ENCODE data around the gene MEIOC. TPM values are rescaled to one million over a fixed set of nuclear protein-coding genes. Genes with fewer than 3 reads are reported as not detected.
"Not testable (repeated sequence)": the region's sequence is repeated elsewhere in the genome, so short reads cannot be mapped to it uniquely, and the experiment has no call there.

MEIOC gene
- total RNA-seq, 1 donor from 2014 or later = 0.42 TPM

DNA sequence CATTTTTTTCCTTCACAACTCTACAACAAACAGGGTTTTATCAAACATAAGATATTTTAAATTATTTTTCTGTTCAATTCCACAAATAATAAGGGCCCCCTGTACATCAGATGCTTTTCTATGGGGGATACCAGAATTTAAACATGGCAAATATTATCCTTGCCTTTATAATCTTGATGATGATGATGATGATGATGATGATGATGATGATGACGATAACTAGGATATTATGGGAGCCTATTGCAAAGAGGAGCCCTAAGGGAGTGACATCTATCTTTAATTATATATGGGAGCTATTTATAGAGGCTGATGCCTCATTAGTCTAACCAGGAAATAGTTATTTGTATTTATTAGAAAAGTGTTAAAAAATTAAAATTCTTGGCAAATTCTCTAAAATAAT, 6.8 kb downstream of the MEIOC start:
- no peak overlapping the region for H3K4me3 Mint-ChIP-seq
- H3K27me3 Mint-ChIP-seq = peaks cover 26% of the 10 kb centered on the region
- intact Hi-C loops (cut with micrococcal nuclease) = no loop called here
- H3K9me3 Mint-ChIP-seq = no peaks in the 10 kb centered on the region
- no peaks in the 10 kb centered on the region for H3K4me1 Mint-ChIP-seq
- no peak for DNase-seq
- no peaks in the 10 kb centered on the region for H3K36me3 Mint-ChIP-seq (ENCODE audit: low read depth)
- no peak overlapping the region for H3K27ac Mint-ChIP-seq

DNA sequence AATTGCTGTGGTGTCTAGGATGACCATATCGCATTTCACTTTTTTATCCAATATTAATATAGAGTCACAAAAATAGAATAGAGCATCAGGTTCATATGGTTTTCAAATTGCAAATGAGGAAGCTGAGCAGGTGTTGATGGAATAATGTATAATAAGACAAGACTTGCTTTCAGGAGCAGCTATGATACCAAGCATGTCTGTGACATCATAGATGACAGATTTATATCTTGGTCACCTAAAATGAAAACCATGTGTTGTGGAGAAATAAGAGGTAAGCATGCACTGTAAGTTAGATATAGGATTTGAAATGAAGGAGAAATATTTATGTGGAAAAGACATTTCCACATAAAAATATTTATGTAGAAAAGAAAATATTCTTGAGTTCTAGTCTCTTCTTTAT, 8.6 kb downstream of the MEIOC start:
- H3K27me3 Mint-ChIP-seq = peaks cover 26% of the 10 kb centered on the region
- no peaks in the 10 kb centered on the region for H3K36me3 Mint-ChIP-seq (ENCODE audit: low read depth)
- H3K4me1 Mint-ChIP-seq = no peaks in the 10 kb centered on the region
- no peak for DNase-seq
- H3K4me3 Mint-ChIP-seq = no peak overlapping the region
- intact Hi-C loops (cut with micrococcal nuclease) = no loop called here
- H3K9me3 Mint-ChIP-seq = no peaks in the 10 kb centered on the region
- H3K27ac Mint-ChIP-seq = no peak overlapping the region

DNA sequence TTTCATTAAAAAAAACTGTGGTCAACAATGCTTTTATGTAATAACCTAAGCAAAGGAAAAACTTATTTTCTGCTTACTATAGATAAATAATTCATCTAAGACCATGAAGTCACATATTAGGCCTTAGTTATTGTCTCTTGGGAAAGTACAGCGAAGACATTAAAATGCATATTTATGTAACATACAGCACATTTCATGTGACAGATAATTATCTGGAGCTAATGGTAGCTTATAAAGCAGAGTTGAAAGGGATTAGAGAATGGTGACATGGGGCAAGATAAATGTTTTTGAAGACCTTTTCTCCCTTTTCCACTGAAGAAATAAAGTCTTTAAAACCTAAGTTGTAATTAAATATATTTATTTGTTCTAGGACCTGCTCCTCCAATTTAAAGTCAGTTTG, 9.7 kb downstream of the MEIOC start:
- Mint-ChIP-seq H3K4me3 (no peak overlapping the region), H3K4me1 (no peaks in the 10 kb centered on the region), H3K9me3 (no peaks in the 10 kb centered on the region), H3K36me3 (ENCODE audit: low read depth) (no peaks in the 10 kb centered on the region), H3K27me3 (peaks cover 26% of the 10 kb centered on the region), H3K27ac (no peak overlapping the region)
- no peak for DNase-seq
- intact Hi-C loops (cut with micrococcal nuclease) = no loop called here

DNA sequence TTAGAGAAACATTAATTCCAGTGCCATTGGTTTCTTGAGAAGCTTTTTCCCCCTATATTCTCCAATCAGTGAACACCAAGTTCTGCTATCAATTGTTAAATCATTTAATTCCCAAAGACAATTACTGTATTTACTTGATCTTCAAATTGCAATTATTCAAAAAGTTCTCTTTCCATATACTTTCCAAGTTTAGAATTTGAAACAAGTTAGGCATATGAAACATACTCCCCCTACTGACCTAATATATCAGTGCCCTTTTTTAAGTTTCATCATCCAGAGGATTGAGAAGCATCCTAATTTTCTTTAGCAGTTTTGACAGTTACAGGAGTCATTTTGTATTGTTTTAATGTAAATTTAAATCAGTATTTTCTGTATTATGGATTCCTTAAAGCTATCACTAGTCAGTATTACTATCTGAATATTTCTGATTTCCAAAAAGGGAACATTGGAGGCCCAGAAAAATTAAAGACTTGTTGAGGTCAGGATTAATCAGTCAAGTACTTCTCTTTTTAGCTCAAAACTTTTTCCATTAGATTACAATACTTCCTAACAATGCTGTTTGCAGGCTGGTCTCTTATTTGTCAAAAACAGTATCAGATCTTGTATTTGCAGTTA, 16.3 kb downstream of the MEIOC start:
- Mint-ChIP-seq H3K4me3 (no peak overlapping the region), H3K36me3 (ENCODE audit: low read depth) (no peaks in the 10 kb centered on the region), H3K27me3 (peaks cover under 1% of the 10 kb centered on the region), H3K9me3 (no peaks in the 10 kb centered on the region), H3K27ac (no peak overlapping the region), H3K4me1 (no peaks in the 10 kb centered on the region)
- no peak for DNase-seq
- intact Hi-C loops (cut with micrococcal nuclease) = loop anchor here (5.0 kb wide), 1 partner anchor 140 kb away; no protein-coding TSS in a partner anchor

- peak; percentile 24 for DNase-seq
- no peak overlapping the region for H3K4me3 Mint-ChIP-seq
- H3K36me3 Mint-ChIP-seq (ENCODE audit: low read depth) = peaks cover 9% of the 10 kb centered on the region
- no peaks in the 10 kb centered on the region for H3K27me3 Mint-ChIP-seq
- H3K4me1 Mint-ChIP-seq = no peaks in the 10 kb centered on the region
- intact Hi-C loops (cut with micrococcal nuclease) = loop anchor here (5.0 kb wide), 1 partner anchor 142 kb away; no protein-coding TSS in a partner anchor
- no peaks in the 10 kb centered on the region for H3K9me3 Mint-ChIP-seq
- H3K27ac Mint-ChIP-seq = no peak overlapping the region
Measured at GRCh38 chr17:44673893-44674292, 17.6 kb downstream of the MEIOC start.

- Mint-ChIP-seq H3K27ac (no peak overlapping the region), H3K9me3 (no peaks in the 10 kb centered on the region), H3K4me3 (no peak overlapping the region), H3K36me3 (ENCODE audit: low read depth) (peaks cover 24% of the 10 kb centered on the region), H3K4me1 (no peaks in the 10 kb centered on the region), H3K27me3 (no peaks in the 10 kb centered on the region)
- intact Hi-C loops (cut with micrococcal nuclease) = no loop called here
- no peak for DNase-seq
Measured at GRCh38 chr17:44677136-44677535, 20.9 kb downstream of the MEIOC start.

DNA sequence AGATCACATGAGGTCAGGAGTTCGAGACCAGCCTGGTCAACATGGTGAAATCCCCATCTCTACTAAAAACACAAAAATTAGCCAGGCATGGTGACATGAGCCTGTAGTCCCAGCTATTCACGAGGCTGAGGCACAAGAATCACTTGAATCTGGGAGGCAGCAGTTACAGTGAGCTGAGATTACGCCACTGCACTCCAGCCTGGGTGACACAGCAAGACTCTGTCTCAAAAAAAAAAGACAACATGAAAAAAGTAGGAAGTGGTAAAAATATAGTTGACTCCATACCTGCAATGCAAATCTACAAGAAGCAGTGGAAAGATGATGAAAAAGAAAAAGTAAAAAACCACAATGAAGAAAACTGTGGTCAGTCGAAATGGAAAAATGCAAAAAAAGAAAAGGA, 27.0 kb downstream of the MEIOC start:
- H3K4me3 Mint-ChIP-seq; H3K9me3 Mint-ChIP-seq; H3K27me3 Mint-ChIP-seq; intact Hi-C loops (cut with micrococcal nuclease): not testable (repeated sequence)
- Mint-ChIP-seq H3K36me3 (ENCODE audit: low read depth) (peaks cover 44% of the 10 kb centered on the region), H3K27ac (peak overlapping the region; percentile 5), H3K4me1 (peaks cover 19% of the 10 kb centered on the region)
- peak; percentile 26 for DNase-seq

GRCh38 chr17:44687756-44688155, 31.5 kb downstream of the MEIOC start:
- no peak overlapping the region for H3K27ac Mint-ChIP-seq
- no peaks in the 10 kb centered on the region for H3K9me3 Mint-ChIP-seq
- peaks cover 30% of the 10 kb centered on the region for H3K36me3 Mint-ChIP-seq (ENCODE audit: low read depth)
- intact Hi-C loops (cut with micrococcal nuclease) = no loop called here
- peaks cover 40% of the 10 kb centered on the region for H3K4me1 Mint-ChIP-seq
- no peak for DNase-seq
- peaks cover 2% of the 10 kb centered on the region for H3K27me3 Mint-ChIP-seq
- no peak overlapping the region for H3K4me3 Mint-ChIP-seq

GRCh38 chr17:44688200-44688599, 31.9 kb downstream of the MEIOC start:
- intact Hi-C loops (cut with micrococcal nuclease) = no loop called here
- Mint-ChIP-seq H3K4me1 (peaks cover 38% of the 10 kb centered on the region), H3K27ac (no peak overlapping the region), H3K9me3 (no peaks in the 10 kb centered on the region), H3K4me3 (peak overlapping the region; percentile 100), H3K36me3 (ENCODE audit: low read depth) (peaks cover 26% of the 10 kb centered on the region), H3K27me3 (peaks cover 2% of the 10 kb centered on the region)
- no peak for DNase-seq

GRCh38 chr17:44688675-44689476, 32.6 kb downstream of the MEIOC start:
- no peaks in the 10 kb centered on the region for H3K9me3 Mint-ChIP-seq
- DNase-seq = no peak

DNA sequence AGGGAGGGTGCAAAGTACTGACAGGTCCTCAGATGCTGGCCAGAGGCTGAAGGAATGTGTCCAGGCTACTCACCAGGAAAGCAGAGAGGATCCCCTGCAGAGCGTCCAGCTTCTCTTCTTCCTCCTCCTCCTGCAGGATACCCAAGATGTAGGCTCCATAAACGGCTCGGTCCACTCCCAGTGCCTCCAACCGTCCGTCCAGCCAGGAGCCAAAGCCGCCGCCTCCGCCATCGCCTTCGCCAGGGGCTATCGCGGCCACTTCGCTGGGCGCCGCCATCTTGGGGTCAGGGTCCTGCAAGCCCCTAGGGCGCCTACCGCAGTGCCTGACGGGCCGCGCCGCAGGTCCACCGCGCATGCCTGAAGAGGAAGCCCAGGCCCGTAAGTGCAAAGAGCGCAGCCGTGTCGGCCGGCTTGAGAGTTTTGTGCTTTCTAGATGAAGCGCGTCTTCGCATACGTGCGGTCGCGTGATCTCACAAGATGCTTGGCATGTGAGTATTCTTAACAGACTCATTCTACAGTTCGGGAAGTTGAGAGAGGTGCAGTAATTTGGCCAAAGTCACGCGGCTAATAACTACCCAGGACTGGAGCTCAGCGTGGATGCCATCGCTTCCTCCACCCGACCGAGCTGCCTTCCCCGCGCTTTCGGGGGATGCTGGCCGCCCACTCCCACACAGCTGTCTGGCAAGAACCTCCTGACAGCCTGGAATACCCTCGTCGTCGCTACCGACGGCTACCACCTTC, 33.4 kb downstream of the MEIOC start, which contains the start of gene CCDC43:
CCDC43 (minus strand) TSS at position 300 of the 741 bp plus-strand sequence; CDS start at position 277, 23 bp downstream.
- Mint-ChIP-seq H3K4me1 (peaks cover 31% of the 10 kb centered on the region), H3K27me3 (peaks cover 2% of the 10 kb centered on the region), H3K9me3 (no peaks in the 10 kb centered on the region), H3K27ac (peak within 1 kb of the TSS; percentile 96), H3K4me3 (peak within 1 kb of the TSS; percentile 100), H3K36me3 (ENCODE audit: low read depth) (peaks cover 18% of the 10 kb centered on the region)
- peak; percentile 98 for DNase-seq
- intact Hi-C loops (cut with micrococcal nuclease) = loop anchor here (1.0 kb wide), 1 partner anchor 19 kb away; the partner anchor contains the start of gene DBF4B

More at GRCh38 chr17:44688675-44689476, 32.6 kb downstream of the MEIOC start:
- Mint-ChIP-seq H3K27me3 (peaks cover 2% of the 10 kb centered on the region), H3K4me3 (peak overlapping the region; percentile 100), H3K27ac (peak overlapping the region; percentile 96), H3K36me3 (ENCODE audit: low read depth) (peaks cover 20% of the 10 kb centered on the region), H3K4me1 (peaks cover 32% of the 10 kb centered on the region)
- intact Hi-C loops (cut with micrococcal nuclease) = loop anchor here (1.0 kb wide), 1 partner anchor 19 kb away; the partner anchor contains the start of gene DBF4B

DNA sequence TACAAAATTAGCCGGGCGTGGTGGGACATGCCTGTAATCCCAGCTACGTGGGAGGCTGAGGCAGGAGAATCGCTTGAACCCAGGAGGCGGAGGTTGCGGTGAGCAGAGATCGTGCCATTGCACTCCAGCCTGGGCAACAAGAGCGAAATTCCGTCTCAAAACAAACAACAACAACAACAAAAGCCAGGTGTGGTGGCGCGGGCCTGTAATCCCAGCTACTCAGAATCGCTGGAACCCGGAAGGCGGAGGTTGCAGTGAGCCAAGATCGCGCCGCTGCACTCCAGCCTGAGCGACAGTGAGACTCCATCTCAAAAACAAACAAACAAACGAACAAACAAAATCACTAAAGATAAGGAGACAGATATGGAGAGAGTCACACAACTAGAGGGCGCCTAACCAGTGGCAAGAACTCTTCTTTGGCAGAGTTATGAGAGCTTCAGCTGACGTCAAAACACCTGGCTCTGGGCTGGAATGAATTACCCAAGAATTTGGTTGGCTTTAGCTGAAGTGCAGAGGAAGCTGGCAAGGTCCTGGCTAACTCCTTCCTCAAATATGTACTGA, 34.6 kb downstream of the MEIOC start:
- peak overlapping the region; percentile 48 for H3K27ac Mint-ChIP-seq
- peaks cover 11% of the 10 kb centered on the region for H3K36me3 Mint-ChIP-seq (ENCODE audit: low read depth)
- DNase-seq = peak; percentile 69
- H3K27me3 Mint-ChIP-seq; intact Hi-C loops (cut with micrococcal nuclease); H3K9me3 Mint-ChIP-seq: not testable (repeated sequence)
- peak overlapping the region; percentile 62 for H3K4me3 Mint-ChIP-seq
- H3K4me1 Mint-ChIP-seq = peaks cover 25% of the 10 kb centered on the region

DNA sequence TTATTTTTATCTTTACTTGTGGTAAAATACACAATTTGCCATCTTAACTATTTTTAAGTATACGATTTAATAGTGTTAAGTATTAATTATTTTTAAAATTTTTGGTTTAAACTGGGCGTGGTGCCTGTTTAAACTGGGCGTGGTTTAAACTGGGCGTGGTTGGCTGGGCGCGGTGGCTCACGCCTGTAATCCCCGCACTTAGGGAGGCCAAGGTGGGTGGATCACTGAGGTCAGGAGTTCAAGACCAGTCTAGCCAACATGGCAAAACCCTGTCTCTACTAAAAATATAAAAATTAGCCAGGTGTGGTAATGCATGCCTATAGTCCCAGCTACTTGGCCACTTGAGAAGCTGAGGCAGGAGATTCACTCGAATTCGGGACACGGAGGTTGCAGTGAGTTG, 37.3 kb downstream of the MEIOC start:
- DNase-seq = no peak
- peaks cover 3% of the 10 kb centered on the region for H3K36me3 Mint-ChIP-seq (ENCODE audit: low read depth)
- peaks cover 18% of the 10 kb centered on the region for H3K4me1 Mint-ChIP-seq
- intact Hi-C loops (cut with micrococcal nuclease) = no loop called here
- H3K27me3 Mint-ChIP-seq = peaks cover 2% of the 10 kb centered on the region
- H3K4me3 Mint-ChIP-seq = no peak overlapping the region
- H3K27ac Mint-ChIP-seq = no peak overlapping the region
- H3K9me3 Mint-ChIP-seq = no peaks in the 10 kb centered on the region
